ENCODE data around the gene SERPINA10. TPM values are rescaled to one million over a fixed set of nuclear protein-coding genes. Genes with fewer than 3 reads are reported as not detected.
A peak's percentile ranks its signal among the peaks of the same experiment; 100 is the strongest.

Gene SERPINA10
- total and polyA plus RNA-seq, 2 of the 13 experiments (the other 11 are each of a cell fraction or from before 2014, with no cell fraction given) = 20.1 to 20.2 TPM

DNA sequence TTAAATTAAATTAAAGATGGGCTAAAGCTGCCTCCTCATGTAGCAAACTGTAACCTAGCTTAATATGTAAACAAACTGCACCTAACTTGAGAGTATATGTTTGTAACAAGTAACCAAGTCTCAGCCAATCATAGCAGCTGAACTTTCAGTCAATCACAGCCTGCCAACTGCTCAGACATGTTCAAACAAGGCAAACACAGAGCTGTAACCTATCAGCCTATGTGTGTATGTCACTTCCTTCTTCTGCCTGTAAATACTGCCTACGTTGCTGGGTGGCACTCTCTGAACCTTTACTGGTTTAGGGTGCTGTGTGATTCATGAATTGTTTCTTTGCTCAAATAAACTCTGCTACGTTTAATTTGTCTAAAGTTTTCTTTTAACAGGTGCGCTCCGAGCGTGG lies 27.2 kb upstream of the SERPINA10 start (continued):
- TF ChIP-seq, protein P1, sequence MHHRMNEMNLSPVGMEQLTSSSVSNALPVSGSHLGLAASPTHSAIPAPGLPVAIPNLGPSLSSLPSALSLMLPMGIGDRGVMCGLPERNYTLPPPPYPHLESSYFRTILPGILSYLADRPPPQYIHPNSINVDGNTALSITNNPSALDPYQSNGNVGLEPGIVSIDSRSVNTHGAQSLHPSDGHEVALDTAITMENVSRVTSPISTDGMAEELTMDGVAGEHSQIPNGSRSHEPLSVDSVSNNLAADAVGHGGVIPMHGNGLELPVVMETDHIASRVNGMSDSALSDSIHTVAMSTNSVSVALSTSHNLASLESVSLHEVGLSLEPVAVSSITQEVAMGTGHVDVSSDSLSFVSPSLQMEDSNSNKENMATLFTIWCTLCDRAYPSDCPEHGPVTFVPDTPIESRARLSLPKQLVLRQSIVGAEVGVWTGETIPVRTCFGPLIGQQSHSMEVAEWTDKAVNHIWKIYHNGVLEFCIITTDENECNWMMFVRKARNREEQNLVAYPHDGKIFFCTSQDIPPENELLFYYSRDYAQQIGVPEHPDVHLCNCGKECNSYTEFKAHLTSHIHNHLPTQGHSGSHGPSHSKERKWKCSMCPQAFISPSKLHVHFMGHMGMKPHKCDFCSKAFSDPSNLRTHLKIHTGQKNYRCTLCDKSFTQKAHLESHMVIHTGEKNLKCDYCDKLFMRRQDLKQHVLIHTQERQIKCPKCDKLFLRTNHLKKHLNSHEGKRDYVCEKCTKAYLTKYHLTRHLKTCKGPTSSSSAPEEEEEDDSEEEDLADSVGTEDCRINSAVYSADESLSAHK (CRISPR knock-in tag; IDR thresholded peaks at IDR 0.05; ENCODE audit: borderline replicate concordance) = no peak
- TF ChIP-seq PAX8 (CRISPR knock-in tag; IDR thresholded peaks at IDR 0.05; ENCODE audit: borderline replicate concordance) (no peak), CENPX (CRISPR knock-in tag; IDR thresholded peaks at IDR 0.05) (no peak), RFXAP (CRISPR knock-in tag; IDR thresholded peaks at IDR 0.05; ENCODE audit: borderline replicate concordance) (peak; percentile 65; the same call in 1 of the 2 replicates), SUZ12 (IDR thresholded peaks at IDR 0.05; ENCODE audit: low read depth, low read length) (no peak), DMAP1 (CRISPR knock-in tag; IDR thresholded peaks at IDR 0.05) (no peak), MIXL1 (CRISPR knock-in tag; IDR thresholded peaks at IDR 0.05) (peak; percentile 72; the same call in 1 of the 2 replicates), IRF2 (CRISPR knock-in tag; IDR thresholded peaks at IDR 0.05) (no peak), ZNF564 (CRISPR knock-in tag; IDR thresholded peaks at IDR 0.05) (no peak), ZNF550 (CRISPR knock-in tag; IDR thresholded peaks at IDR 0.05; ENCODE audit: borderline replicate concordance) (no peak), ZNF12 (CRISPR knock-in tag; IDR thresholded peaks at IDR 0.05) (no peak), ELF1 (CRISPR knock-in tag; IDR thresholded peaks at IDR 0.05) (peak; percentile 67), MTF1 (CRISPR knock-in tag; IDR thresholded peaks at IDR 0.05) (no peak), CC2D1A (CRISPR knock-in tag; IDR thresholded peaks at IDR 0.05) (no peak)
- TF ChIP-seq, protein P2, sequence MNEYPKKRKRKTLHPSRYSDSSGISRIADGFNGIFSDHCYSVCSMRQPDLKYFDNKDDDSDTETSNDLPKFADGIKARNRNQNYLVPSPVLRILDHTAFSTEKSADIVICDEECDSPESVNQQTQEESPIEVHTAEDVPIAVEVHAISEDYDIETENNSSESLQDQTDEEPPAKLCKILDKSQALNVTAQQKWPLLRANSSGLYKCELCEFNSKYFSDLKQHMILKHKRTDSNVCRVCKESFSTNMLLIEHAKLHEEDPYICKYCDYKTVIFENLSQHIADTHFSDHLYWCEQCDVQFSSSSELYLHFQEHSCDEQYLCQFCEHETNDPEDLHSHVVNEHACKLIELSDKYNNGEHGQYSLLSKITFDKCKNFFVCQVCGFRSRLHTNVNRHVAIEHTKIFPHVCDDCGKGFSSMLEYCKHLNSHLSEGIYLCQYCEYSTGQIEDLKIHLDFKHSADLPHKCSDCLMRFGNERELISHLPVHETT (CRISPR knock-in tag; conservative IDR thresholded peaks at IDR 0.05) = no peak
- TF ChIP-seq, protein P3, sequence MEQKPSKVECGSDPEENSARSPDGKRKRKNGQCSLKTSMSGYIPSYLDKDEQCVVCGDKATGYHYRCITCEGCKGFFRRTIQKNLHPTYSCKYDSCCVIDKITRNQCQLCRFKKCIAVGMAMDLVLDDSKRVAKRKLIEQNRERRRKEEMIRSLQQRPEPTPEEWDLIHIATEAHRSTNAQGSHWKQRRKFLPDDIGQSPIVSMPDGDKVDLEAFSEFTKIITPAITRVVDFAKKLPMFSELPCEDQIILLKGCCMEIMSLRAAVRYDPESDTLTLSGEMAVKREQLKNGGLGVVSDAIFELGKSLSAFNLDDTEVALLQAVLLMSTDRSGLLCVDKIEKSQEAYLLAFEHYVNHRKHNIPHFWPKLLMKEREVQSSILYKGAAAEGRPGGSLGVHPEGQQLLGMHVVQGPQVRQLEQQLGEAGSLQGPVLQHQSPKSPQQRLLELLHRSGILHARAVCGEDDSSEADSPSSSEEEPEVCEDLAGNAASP (CRISPR knock-in tag; IDR thresholded peaks at IDR 0.05; ENCODE audit: borderline replicate concordance) = no peak
- TF ChIP-seq, protein P4, sequence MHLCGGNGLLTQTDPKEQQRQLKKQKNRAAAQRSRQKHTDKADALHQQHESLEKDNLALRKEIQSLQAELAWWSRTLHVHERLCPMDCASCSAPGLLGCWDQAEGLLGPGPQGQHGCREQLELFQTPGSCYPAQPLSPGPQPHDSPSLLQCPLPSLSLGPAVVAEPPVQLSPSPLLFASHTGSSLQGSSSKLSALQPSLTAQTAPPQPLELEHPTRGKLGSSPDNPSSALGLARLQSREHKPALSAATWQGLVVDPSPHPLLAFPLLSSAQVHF (CRISPR knock-in tag; IDR thresholded peaks at IDR 0.05) = no peak
- TF ChIP-seq, protein P5, sequence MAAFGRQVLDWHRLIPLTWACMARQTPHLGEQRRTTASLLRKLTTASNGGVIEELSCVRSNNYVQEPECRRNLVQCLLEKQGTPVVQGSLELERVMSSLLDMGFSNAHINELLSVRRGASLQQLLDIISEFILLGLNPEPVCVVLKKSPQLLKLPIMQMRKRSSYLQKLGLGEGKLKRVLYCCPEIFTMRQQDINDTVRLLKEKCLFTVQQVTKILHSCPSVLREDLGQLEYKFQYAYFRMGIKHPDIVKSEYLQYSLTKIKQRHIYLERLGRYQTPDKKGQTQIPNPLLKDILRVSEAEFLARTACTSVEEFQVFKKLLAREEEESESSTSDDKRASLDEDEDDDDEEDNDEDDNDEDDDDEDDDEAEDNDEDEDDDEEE (CRISPR knock-in tag; IDR thresholded peaks at IDR 0.05) = no peak
- TF ChIP-seq, protein P6, sequence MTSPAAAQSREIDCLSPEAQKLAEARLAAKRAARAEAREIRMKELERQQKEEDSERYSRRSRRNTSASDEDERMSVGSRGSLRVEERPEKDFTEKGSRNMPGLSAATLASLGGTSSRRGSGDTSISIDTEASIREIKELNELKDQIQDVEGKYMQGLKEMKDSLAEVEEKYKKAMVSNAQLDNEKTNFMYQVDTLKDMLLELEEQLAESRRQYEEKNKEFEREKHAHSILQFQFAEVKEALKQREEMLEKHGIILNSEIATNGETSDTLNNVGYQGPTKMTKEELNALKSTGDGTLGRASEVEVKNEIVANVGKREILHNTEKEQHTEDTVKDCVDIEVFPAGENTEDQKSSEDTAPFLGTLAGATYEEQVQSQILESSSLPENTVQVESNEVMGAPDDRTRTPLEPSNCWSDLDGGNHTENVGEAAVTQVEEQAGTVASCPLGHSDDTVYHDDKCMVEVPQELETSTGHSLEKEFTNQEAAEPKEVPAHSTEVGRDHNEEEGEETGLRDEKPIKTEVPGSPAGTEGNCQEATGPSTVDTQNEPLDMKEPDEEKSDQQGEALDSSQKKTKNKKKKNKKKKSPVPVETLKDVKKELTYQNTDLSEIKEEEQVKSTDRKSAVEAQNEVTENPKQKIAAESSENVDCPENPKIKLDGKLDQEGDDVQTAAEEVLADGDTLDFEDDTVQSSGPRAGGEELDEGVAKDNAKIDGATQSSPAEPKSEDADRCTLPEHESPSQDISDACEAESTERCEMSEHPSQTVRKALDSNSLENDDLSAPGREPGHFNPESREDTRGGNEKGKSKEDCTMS (CRISPR knock-in tag; conservative IDR thresholded peaks at IDR 0.05) = no peak
- TF ChIP-seq, protein P7, sequence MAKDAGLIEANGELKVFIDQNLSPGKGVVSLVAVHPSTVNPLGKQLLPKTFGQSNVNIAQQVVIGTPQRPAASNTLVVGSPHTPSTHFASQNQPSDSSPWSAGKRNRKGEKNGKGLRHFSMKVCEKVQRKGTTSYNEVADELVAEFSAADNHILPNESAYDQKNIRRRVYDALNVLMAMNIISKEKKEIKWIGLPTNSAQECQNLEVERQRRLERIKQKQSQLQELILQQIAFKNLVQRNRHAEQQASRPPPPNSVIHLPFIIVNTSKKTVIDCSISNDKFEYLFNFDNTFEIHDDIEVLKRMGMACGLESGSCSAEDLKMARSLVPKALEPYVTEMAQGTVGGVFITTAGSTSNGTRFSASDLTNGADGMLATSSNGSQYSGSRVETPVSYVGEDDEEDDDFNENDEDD (CRISPR knock-in tag; IDR thresholded peaks at IDR 0.05; ENCODE audit: borderline replicate concordance) = no peak

Data from HepG2 (cell line).